Heart right ventricle (tissue), 16 donors: Measurements from ENCODE around the gene UBD. TPM values are rescaled to one million over a fixed set of nuclear protein-coding genes. Genes with fewer than 3 reads are reported as not detected.

Experiments used
- ATAC-seq, 8 donors: fragments of 200-7000 bp; cut with Tn5 transposase; one replicate each; pipeline ENCODE4 v1.9.1; 2020; ENCODE audit warnings: mild to moderate bottlenecking in 8 of 8, moderate library complexity in 8 of 8, moderate number of reproducible peaks in 1 of 8
- DNase-seq, 2 donors: peaks; one replicate each; pipeline ENCODE4 v3.0.0-alpha.2; 2020
- H3K27ac ChIP-seq, 10 donors: fragments of 200-600 bp; sonication (generic) in 2 of 10; one replicate each; pipeline versions ENCODE4 v1.5.0 to v1.8.0; 2020 to 2022; ENCODE audit warnings: mild to moderate bottlenecking in 3 of 10
- H3K27me3 ChIP-seq, 7 donors: fragments of 200-600 bp; one replicate each; pipeline ENCODE4 v1.8.0; 2021 to 2022; ENCODE audit warnings: mild to moderate bottlenecking in 2 of 7
- H3K36me3 ChIP-seq, 9 donors: fragments of 200-600 bp; sonication (generic) in 1 of 9; one replicate each; pipeline versions ENCODE4 v1.5.0 to v1.8.0; 2020 to 2022; ENCODE audit warnings: mild to moderate bottlenecking in 2 of 9
- H3K4me1 ChIP-seq, 9 donors: fragments of 200-600 bp; sonication (generic) in 1 of 9; one replicate each; pipeline versions ENCODE4 v1.5.0 to v1.8.0; 2020 to 2022; ENCODE audit warnings: mild to moderate bottlenecking in 4 of 9
- H3K4me3 ChIP-seq, 10 donors: fragments of 200-600 bp; sonication (generic) in 2 of 10; one replicate each; pipeline versions ENCODE4 v1.5.0 to v1.8.0; 2020 to 2022; ENCODE audit warnings: mild to moderate bottlenecking in 7 of 10, moderate library complexity in 2 of 10
- H3K9me3 ChIP-seq, 11 donors: fragments of 200-600 bp in 10 of 11; sonication (generic) in 2 of 11; one replicate each; pipeline versions ENCODE4 v1.5.0 to v1.8.0; 2013 to 2022; ENCODE audit warnings: mild to moderate bottlenecking in 2 of 11, control low read depth in 1 of 11, moderate library complexity in 1 of 11
- WGBS, 2 donors: extraction: QIAGEN DNeasy Blood & Tissue Kit; methylation state at CpG; one replicate each; pipeline ENCODE4 v1.1.7; 2013; ENCODE audit warnings: inconsistent platforms in 1 of 2; 5-methylcytosine and 5-hydroxymethylcytosine counted together
- intact Hi-C, 10 donors: fragments of 100-400 bp; cut with DNase I; formaldehyde crosslinking; loops; one replicate each; pipeline versions ENCODE4 v1.11.1 to v1.14.2; 2022
- polyA plus RNA-seq, 2 donors: library from polyadenylated mRNA; stranded (reverse); fragments of 200-250 nt; gene quantifications; one replicate each; pipeline ENCODE4 v1.2.3, GENCODE V29; 2013
- total RNA-seq, 10 donors: library from RNA; stranded (reverse); fragmentation: NEBNext Ultra II Directional in 3 of 10; extraction: Animal tissue kit (Norgen Biotek cat#: 25700) in 3 of 10; gene quantifications; one replicate each; pipeline versions ENCODE4 v1.2.1 to v1.2.4, GENCODE V29; 2021 to 2023
- TF ChIP-seq, protein P1 (sequence below), 9 donors: fragments of 200-600 bp; sonication (generic) in 2 of 9; IDR thresholded peaks; one replicate each; pipeline versions ENCODE4 v1.5.0 to v1.8.0; 2021 to 2022; ENCODE audit warnings: antibody characterized with exemption in 9 of 9, mild to moderate bottlenecking in 5 of 9, moderate library complexity in 1 of 9
- donor health status: Arrhythmogenic right ventricular cardiomyopathy.
- donor health status: ischemic (EF 13 %, LVEDD 7.1; RV severe dilation, severe dysfunction).
- donor health status: healthy with polysubstance abuse.
- donor health status: DM: no; HTN: yes; CAD: no.
- donor health status: DM: no; HTN: no; CAD: no.
- donor health status: ischemic (EF 25% LVEDD 6.9; RV normal size, moderate dysfunction).
- donor health status: ischemic (EF 25% LVEDD 5.7; RV mildly dilated, moderate dysfunction).
- donor health status: healthy.
- donor health status: DM: yes; HTN: yes; CAD: no.
- donor health status: Ischemic cardiomyopathy.
- donor health status: ischemic (EF 35%, LVEDD 5.7; RV mildly dilated, moderate dysfunction).
- donor health status: nonischemic (EF 11% LVEDD 7.7; RV severe dilation, severe dysfunction).
- donor health status: DM: yes; HTN: yes; CAD: no.
- donor health status: PGD.
- donor health status: ischemic (EF 29% LVEDD 5.4; RV normal size, mild dysfunction).
- donor health status: nonischemic (EF 23%, LVEDD 6.1; RV moderate dilation, normal function).

UBD gene
- total and polyA plus RNA-seq, 12 donors = 0.23 to 53.8 (median 0.42) TPM; not detected in 7

- Histone ChIP-seq H3K36me3 (no peaks in the 10 kb centered on the region), H3K4me3 (no peak overlapping the region), H3K9me3 (no peaks in the 10 kb centered on the region), H3K27me3 (peaks cover 0 to 16% (median 4%) of the 10 kb centered on the region in 7 donors), H3K4me1 (no peaks in the 10 kb centered on the region), H3K27ac (no peak overlapping the region)
- WGBS, 2 donors = 38 to 40% methylated on average over 4 of the region's 4 CpGs
- TF ChIP-seq, protein P1, sequence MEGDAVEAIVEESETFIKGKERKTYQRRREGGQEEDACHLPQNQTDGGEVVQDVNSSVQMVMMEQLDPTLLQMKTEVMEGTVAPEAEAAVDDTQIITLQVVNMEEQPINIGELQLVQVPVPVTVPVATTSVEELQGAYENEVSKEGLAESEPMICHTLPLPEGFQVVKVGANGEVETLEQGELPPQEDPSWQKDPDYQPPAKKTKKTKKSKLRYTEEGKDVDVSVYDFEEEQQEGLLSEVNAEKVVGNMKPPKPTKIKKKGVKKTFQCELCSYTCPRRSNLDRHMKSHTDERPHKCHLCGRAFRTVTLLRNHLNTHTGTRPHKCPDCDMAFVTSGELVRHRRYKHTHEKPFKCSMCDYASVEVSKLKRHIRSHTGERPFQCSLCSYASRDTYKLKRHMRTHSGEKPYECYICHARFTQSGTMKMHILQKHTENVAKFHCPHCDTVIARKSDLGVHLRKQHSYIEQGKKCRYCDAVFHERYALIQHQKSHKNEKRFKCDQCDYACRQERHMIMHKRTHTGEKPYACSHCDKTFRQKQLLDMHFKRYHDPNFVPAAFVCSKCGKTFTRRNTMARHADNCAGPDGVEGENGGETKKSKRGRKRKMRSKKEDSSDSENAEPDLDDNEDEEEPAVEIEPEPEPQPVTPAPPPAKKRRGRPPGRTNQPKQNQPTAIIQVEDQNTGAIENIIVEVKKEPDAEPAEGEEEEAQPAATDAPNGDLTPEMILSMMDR (IDR thresholded peaks at IDR 0.05) = no peak
- intact Hi-C loops = no loop called here
- DNase-seq = no peak
- no peak for ATAC-seq
Observed at GRCh38 chr6:29510202-29510601, 49.3 kb downstream of the UBD start.

DNA sequence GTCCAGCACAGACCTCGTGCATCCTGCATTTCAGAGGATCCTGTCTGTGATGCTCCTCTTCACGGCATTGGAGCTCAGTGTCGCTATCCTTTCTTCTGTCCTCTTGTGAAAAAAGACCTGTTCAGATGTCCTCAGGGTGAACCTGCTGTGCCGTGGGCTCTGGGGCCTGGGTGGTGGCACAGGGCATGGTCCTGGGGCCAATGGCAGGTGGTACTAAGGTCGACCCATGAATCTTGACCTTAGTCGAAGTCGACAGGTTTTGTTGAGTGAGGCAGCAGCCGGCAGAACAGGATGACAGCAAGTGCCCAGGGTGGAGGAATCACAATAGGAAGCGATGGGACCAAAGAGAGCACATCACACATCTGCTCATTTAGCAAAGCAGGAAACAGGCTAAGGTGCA lies 49.8 kb downstream of the UBD start:
- ATAC-seq = no peak
- 77 to 80% methylated on average over 9 of the region's 9 CpGs for WGBS, 2 donors
- Histone ChIP-seq H3K27ac (no peak overlapping the region), H3K4me1 (no peaks in the 10 kb centered on the region), H3K9me3 (no peaks in the 10 kb centered on the region), H3K36me3 (no peaks in the 10 kb centered on the region), H3K27me3 (peaks cover 0 to 16% (median 4%) of the 10 kb centered on the region in 7 donors), H3K4me3 (no peak overlapping the region)
- no peak for DNase-seq
- TF ChIP-seq, protein P1 (IDR thresholded peaks at IDR 0.05) = no peak
- intact Hi-C loops = no loop called here

DNA sequence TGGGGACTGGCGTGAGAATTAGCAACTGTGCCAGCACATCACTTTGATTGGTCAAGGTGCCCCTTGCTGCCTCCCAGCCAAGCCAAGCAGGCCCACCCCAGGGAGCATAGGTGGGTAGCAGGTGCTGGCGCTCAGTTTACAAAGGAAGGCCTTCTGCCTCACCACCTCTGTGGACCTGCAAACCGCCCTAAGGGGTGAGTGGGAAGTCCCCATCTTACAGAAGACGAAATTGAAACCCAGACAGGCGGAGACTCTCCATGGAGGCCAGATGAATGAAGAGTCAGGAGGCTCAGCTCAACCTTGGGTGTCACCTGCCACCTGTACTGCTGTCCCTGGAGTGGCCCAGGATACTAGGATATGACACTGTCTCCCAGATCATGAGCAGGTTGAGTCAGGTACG lies 50.3 kb downstream of the UBD start:
- peaks cover 0 to 16% (median 4%) of the 10 kb centered on the region in 7 donors for H3K27me3 ChIP-seq
- TF ChIP-seq, protein P1 (IDR thresholded peaks at IDR 0.05) = no peak
- H3K9me3 ChIP-seq = no peaks in the 10 kb centered on the region
- no peak for DNase-seq
- H3K4me3 ChIP-seq = no peak overlapping the region
- no peak overlapping the region for H3K27ac ChIP-seq
- WGBS, 2 donors = 73 to 77% methylated on average over 6 of the region's 6 CpGs
- H3K36me3 ChIP-seq = no peaks in the 10 kb centered on the region
- H3K4me1 ChIP-seq = no peaks in the 10 kb centered on the region
- intact Hi-C loops = no loop called here
- ATAC-seq = no peak

DNA sequence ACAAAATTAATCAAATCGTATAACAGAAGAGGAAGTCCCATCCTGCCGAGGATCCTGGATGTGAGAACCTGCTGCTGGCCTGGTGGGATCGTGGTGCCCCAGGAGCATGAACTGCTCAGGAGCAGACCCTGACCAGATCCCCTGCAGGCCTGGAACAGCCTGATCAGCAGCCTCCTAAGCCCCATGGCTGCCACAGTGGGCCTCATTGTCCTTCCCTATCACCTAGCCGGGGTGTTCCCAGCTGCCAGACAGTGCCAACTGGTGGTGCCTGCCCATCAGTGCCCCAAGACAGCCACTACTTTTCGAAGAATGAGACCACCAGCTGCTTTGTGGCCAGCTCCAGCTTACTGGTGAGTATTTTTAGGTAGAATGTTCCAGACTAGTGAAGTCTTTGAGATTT lies 52.2 kb downstream of the UBD start:
- TF ChIP-seq, protein P1 (IDR thresholded peaks at IDR 0.05) = no peak
- H3K36me3 ChIP-seq = no peaks in the 10 kb centered on the region
- H3K27ac ChIP-seq = no peak overlapping the region
- H3K27me3 ChIP-seq = peaks cover 0 to 24% (median 4%) of the 10 kb centered on the region in 7 donors
- WGBS, 2 donors = 83 to 86% methylated on average over 5 of the region's 5 CpGs
- intact Hi-C loops = no loop called here
- DNase-seq = no peak
- no peaks in the 10 kb centered on the region for H3K4me1 ChIP-seq
- H3K9me3 ChIP-seq = no peaks in the 10 kb centered on the region
- no peak for ATAC-seq
- H3K4me3 ChIP-seq = no peak overlapping the region
